NCI-H2196 treated with DMSO at 0.1 percent for 48 hours (cell line): ENCODE measurements around the gene CYP4A11.
"Not testable (repeated sequence)": the region's sequence is repeated elsewhere in the genome, so short reads cannot be mapped to it uniquely, and the experiment has no call there.

Experiments
- DNase-seq: peaks from one replicate; lab custom pipeline; 2025; ENCODE audit not compliant: unreplicated experiment; lab: John Stamatoyannopoulos, UW

The CYP4A11 gene

GRCh38 chr1:46941135-46941694 is at the start of gene CYP4A11:
Gene CYP4A11, minus strand, starts transcription at chr1:46941476. Its CDS starts 43 bp downstream, at chr1:46941433.
- no peak for DNase-seq

- not testable (repeated sequence) for DNase-seq
Measured at GRCh38 chr1:46990541-46990940, 49.3 kb upstream of the CYP4A11 start.

DNA sequence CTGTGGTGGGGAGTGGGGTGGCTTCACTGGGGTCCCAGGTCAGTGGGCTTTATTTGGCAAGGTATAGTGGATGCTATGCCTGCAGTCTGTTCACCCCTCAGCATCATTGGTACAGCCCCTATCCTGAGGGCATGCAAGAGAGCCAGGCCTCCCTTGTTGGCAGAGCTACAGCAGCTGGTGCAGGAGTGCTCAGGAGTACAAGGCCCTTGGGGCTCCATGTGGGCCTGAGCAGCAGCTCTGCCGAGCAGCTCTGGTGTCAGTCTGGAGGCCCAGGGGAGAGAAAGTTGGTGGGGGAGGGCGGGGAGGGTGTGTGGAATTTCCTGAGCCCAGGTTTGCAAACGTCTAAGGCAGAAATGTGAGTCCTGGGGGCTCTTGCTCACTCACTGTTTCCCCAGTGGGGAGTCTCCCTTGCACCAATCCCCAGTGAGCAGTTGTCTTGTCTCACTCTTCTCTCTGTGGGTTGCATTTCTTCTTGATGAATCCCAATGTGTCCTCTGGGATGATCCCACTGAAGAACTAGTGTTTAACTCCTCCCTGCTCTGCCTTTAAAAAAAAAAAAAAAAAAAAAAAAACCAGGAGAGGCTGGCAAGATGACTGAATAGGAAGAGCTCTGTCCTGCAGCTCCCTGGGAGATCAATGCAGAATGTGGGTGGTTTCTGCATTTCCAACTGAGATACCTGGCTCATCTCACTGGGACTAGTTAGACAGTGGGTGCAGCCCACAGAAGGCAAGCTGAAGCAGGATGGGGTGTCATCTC is 42.7 kb upstream of the CYP4A11 start:
- DNase-seq: no peak

- DNase-seq: no peak
Measured at GRCh38 chr1:46983166-46983829, 42.0 kb upstream of the CYP4A11 start.

GRCh38 chr1:46969014-46969619 is 27.8 kb upstream of the CYP4A11 start:
- no peak for DNase-seq

- not testable (repeated sequence) for DNase-seq
Measured at GRCh38 chr1:46962272-46962671, 21.0 kb upstream of the CYP4A11 start.

GRCh38 chr1:46961066-46961758 is 19.9 kb upstream of the CYP4A11 start:
- DNase-seq: no peak

DNA sequence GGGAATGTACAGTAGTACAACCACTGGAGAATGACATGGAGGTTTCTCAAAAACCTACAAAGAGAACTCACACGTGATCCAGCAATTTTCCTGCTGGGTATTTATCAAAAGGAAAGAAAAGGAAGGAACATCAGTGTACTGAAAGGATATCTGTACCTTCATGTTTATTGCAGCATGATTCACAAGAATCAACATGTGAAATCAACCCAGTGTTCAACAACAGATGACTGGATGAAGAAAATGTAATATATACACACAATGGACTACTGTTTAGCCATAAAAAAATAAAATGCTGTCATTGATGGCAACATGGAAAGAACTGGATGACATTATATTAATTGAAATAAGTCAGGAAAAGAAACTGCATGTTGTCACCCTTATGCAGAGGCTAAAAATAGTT is 19.0 kb upstream of the CYP4A11 start:
- no peak for DNase-seq

GRCh38 chr1:46955116-46955515 is 13.8 kb upstream of the CYP4A11 start:
- not testable (repeated sequence) for DNase-seq

GRCh38 chr1:46953847-46954246 is 12.6 kb upstream of the CYP4A11 start:
- not testable (repeated sequence) for DNase-seq

- not testable (repeated sequence) for DNase-seq
Measured at GRCh38 chr1:46949417-46949666, 8.1 kb upstream of the CYP4A11 start.

DNA sequence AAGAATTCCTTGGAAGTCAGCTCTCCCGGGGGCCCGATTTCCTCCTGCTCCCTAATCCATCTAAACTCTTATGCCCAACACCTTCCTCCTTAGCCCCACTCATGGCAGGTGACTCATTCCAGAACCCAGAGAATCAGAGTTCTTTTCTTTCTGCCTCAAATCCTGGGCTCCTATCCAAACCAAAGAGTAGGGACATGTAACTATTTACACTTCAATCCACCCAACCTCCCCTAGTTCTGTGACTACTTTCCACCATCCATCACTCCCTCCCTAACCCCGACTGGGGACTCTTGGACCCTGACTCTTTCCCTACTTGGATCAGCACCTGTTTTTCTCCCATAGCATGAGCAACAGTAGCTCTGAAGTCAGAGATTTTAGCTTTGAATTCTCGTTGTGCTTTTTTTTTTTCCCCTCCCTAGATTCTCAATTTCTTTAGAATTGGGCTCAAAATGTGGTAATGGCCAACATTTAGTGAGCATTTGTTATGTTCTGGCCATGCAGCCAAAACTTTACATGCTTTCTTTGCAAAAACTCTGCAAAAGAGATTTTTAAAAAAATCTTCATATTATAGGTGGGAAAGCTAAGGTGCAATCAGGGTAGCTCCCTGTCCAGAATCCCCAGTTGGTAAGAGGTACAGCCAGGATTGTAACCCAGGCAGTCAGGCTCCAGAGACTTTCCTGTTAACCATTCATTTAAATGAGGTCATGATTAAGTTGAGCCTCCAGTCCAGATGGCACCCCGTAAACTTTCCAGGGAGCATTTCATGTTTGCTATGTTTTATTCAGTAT is 7.5 kb upstream of the CYP4A11 start:
- no peak for DNase-seq

- not testable (repeated sequence) for DNase-seq
Measured at GRCh38 chr1:46947706-46948105, 6.4 kb upstream of the CYP4A11 start.

DNA sequence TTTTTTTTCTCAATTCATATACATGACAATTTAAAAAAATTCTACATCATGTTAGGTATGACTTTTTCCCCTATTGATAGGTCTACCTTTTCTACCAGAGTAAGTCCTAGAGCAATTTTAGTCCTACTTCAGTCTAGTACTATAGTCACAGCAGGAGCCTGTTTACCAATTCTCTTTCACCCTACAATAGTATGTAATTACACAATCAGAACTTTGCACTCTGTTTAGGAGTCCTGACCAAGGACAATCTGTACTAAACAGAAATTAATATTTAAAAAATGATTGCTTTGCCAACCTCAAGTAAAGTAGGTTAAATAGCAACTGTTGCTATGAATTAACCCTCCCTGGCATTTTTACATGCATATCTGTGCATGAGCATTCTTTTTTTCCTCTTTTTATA is 810 bp upstream of the CYP4A11 start:
- DNase-seq: no peak

DNA sequence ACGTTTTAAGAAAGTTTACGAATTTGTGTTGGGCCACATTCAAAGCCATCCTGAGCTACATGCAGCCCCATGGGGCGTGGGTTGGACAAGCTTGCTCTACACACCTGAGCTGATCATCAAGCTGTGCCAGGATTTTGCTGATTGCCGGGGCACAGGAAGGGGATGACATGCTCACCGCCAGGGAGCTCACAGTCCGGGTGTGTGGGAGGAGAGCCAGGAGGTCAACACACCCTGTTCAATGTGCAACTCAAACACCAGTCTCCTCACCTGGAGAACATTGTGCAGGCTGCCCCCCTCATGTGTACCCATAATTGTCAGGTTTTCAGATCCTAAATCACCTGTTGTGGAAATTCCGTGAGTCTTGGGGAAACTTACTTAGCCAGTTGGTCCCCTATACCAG is 969 bp downstream of the CYP4A11 start:
- no peak for DNase-seq

GRCh38 chr1:46937270-46937669 is 4.0 kb downstream of the CYP4A11 start:
- no peak for DNase-seq

DNA sequence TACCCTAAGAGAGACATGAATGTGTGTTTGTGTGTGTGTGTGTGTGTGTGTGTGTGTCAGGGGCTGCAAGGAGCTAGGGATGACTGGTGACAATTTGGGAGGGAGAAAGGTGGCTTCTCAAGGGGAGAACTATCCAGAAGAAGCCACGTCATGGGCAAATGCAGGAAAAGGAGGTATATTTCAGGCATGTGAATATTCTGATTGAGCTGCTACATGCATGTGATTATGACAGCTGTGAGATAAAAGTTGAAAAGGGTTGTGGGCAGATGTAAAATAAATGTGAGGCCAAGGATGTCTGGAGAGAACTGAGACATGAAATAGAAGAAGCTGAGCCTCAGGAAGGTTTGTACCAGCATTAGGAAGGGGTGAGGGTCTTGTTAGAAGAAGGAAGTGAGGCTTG is 4.5 kb downstream of the CYP4A11 start:
- no peak for DNase-seq

DNA sequence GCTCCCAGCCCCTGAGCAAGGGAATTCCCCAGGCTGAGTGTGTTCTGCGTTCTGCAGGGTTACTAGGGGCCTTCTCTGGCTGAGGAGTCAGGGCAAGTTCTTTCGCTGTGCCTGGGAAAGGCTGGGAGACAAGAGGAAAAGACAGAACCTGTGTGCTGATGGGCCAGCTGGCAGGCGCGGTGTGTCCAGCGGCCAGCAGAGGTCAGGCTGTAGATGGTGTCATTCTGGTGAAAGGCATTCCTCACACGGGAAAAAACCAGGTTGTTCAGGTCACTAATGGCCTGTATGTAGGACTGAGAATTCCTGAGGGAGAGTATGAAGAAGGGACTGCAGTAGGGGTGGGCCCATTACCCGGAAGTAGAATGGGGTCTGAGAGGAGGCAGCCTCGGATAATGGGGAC is 6.4 kb downstream of the CYP4A11 start:
- DNase-seq: not testable (repeated sequence)

DNA sequence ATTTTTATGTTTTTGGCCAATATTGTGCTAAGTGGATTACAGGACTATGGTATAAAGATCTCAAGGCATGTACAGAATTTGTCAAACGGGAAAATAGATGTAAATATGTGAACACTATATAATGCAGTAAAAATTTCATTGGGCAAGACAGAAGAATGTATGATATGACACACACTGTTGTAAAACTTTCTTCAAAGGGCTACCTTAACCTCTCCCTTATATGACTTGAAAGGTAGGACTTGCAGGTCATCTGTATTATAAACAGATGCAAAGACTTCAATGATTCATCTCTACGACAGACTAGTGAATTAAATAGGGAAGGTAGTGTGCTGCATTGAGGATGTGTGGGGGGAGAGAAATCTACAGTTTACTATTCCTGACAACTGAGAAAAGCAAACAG is 9.3 kb downstream of the CYP4A11 start:
- DNase-seq: not testable (repeated sequence)

DNA sequence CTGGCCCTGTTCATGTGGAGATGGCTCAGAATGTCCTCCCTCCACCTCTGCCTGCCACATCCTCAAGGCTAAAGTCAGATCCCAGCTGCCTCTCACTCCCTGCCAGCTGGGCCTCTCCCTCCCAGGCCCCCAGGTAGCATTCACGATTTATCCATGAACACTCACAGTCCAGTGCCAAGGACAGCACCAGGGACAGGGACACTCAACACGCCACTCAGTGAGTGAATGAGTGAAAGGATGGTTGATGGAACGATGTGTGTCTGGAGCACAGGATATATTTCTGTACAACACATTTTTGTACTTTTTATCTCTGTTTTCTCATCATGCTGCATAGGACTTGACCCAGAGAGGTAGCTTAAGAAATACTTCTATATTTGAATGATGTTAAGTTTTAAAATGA is 10.1 kb downstream of the CYP4A11 start:
- DNase-seq: no peak
